Adipocyte (in vitro differentiated cells): ENCODE data around the gene HLTF.
"Not testable (repeated sequence)": the region's sequence is repeated elsewhere in the genome, so short reads cannot be mapped to it uniquely, and the experiment has no call there.

ENCODE experiments used
- DNase-seq: peaks from one replicate; pipeline ENCODE4 v3.0.0-alpha.2; 2015; ENCODE audit warnings: low read depth
- H3K27me3 ChIP-seq: replicated peaks from 2 replicates; pipeline ENCODE4 v1.7.0; 2013; ENCODE audit warnings: mild to moderate bottlenecking, low read length, moderate library complexity; ENCODE audit not compliant: control insufficient read depth, insufficient read depth
- H3K36me3 ChIP-seq: 2 replicates; pipeline ENCODE4 v1.7.0; 2013; ENCODE audit warnings: low read length, mild to moderate bottlenecking, moderate library complexity; ENCODE audit not compliant: control insufficient read depth, insufficient read depth, severe bottlenecking
- H3K4me1 ChIP-seq: 2 replicates; pipeline ENCODE4 v1.7.0; 2013; ENCODE audit warnings: mild to moderate bottlenecking, low read length, moderate library complexity; ENCODE audit not compliant: control insufficient read depth, insufficient read depth
- H3K4me3 ChIP-seq: 2 replicates; pipeline ENCODE4 v1.7.0; 2013; ENCODE audit warnings: mild to moderate bottlenecking, low read length, moderate library complexity
- H3K9ac ChIP-seq: 2 replicates; pipeline ENCODE4 v1.7.0; 2013; ENCODE audit warnings: mild to moderate bottlenecking, low read length, moderate library complexity
- H3K9me3 ChIP-seq: 2 replicates; pipeline ENCODE4 v1.7.0; 2013; ENCODE audit warnings: mild to moderate bottlenecking, low read length, moderate library complexity; ENCODE audit not compliant: control insufficient read depth

The HLTF gene

GRCh38 chr3:148990236-148990635 is 96.1 kb downstream of the HLTF start:
- no peak for DNase-seq

GRCh38 chr3:148987551-148987950 is 98.8 kb downstream of the HLTF start:
- not testable (repeated sequence) for H3K36me3 ChIP-seq, H3K9ac ChIP-seq, H3K9me3 ChIP-seq, H3K27me3 ChIP-seq, H3K4me3 ChIP-seq, DNase-seq
- H3K4me1 ChIP-seq = peaks cover 15% of the 10 kb centered on the region

More at GRCh38 chr3:148990236-148990635, 96.1 kb downstream of the HLTF start:
- Histone ChIP-seq H3K36me3 (peaks cover 12% of the 10 kb centered on the region), H3K9me3 (no peaks in the 10 kb centered on the region), H3K4me3 (no peak overlapping the region), H3K9ac (peak overlapping the region; percentile 89), H3K4me1 (peaks cover 22% of the 10 kb centered on the region), H3K27me3 (no peaks in the 10 kb centered on the region)

GRCh38 chr3:148981273-148981672 is 105.1 kb downstream of the HLTF start:
- Histone ChIP-seq H3K36me3 (no peaks in the 10 kb centered on the region), H3K27me3 (no peaks in the 10 kb centered on the region), H3K9me3 (no peaks in the 10 kb centered on the region), H3K4me1 (no peaks in the 10 kb centered on the region), H3K9ac (no peak overlapping the region), H3K4me3 (no peak overlapping the region)
- DNase-seq = no peak
